CD4-positive, alpha-beta T cell (primary cell): ENCODE results near the gene CARS2. TPM values are rescaled to one million over a fixed set of nuclear protein-coding genes. Genes with fewer than 3 reads are reported as not detected.
A peak's percentile ranks its signal among the peaks of the same experiment; 100 is the strongest.

Source experiments
- ATAC-seq: fragments of 200-7000 bp; cut with Tn5 transposase; one replicate; pipeline ENCODE4 v1.10.0; 2022; ENCODE audit warnings: mild to moderate bottlenecking; ENCODE audit not compliant: poor library complexity
- CTCF ChIA-PET: fragments of 350-600 bp; sonication (Branson Sonifier 250); formaldehyde crosslinking; loops from one replicate; lab custom pipeline; 2021; ENCODE audit warnings: antibody characterized with exemption, inconsistent platforms; lab: Charles Lee
- POLR2A ChIA-PET: fragments of 350-600 bp; sonication (Branson Sonifier 250); formaldehyde crosslinking; loops from one replicate; lab custom pipeline; 2021; ENCODE audit warnings: antibody characterized with exemption, inconsistent platforms; lab: Charles Lee
- DNase-seq, 14 experiments: peaks; one replicate each; pipeline ENCODE4 v3.0.0-alpha.2; 2013 to 2020; ENCODE audit warnings: mixed read lengths in 2 of 14
- H3K27ac ChIP-seq, 2 donors: one replicate each; pipeline versions ENCODE4 v1.5.1 to v1.7.0; 2013; ENCODE audit warnings: low read length in 2 of 2, low read depth in 1 of 2, mild to moderate bottlenecking in 1 of 2
- H3K27me3 ChIP-seq, 2 experiments: 1 replicate in 1 of 2; 2 replicates in 1 of 2; pipeline versions ENCODE4 v1.6.1 to v1.7.0; 2013; ENCODE audit warnings: low read length in 2 of 2, control low read depth in 1 of 2, mild to moderate bottlenecking in 1 of 2, moderate library complexity in 1 of 2; ENCODE audit not compliant: insufficient read depth in 2 of 2, control insufficient read depth in 1 of 2
- H3K36me3 ChIP-seq: one replicate; pipeline ENCODE4 v1.6.1; 2013; ENCODE audit warnings: low read length, control low read depth; ENCODE audit not compliant: insufficient read depth
- H3K4me1 ChIP-seq: one replicate; pipeline ENCODE4 v1.6.1; 2013; ENCODE audit warnings: low read length, control low read depth; ENCODE audit not compliant: insufficient read depth
- H3K4me3 ChIP-seq: one replicate; pipeline ENCODE4 v1.5.1; 2013; ENCODE audit warnings: mild to moderate bottlenecking, low read length, moderate library complexity
- H3K9me3 ChIP-seq, 2 experiments: 1 replicate in 1 of 2; 2 replicates in 1 of 2; pipeline versions ENCODE4 v1.6.1 to v1.7.0; 2013; ENCODE audit warnings: low read length in 2 of 2, mild to moderate bottlenecking in 2 of 2, control low read depth in 1 of 2, moderate library complexity in 1 of 2; ENCODE audit not compliant: control insufficient read depth in 1 of 2, insufficient read depth in 1 of 2
- H3K27ac Mint-ChIP-seq: one replicate; pipeline ENCODE4 v1.8.0; 2020; ENCODE audit warnings: mixed read lengths
- H3K27me3 Mint-ChIP-seq: one replicate; pipeline ENCODE4 v1.8.0; 2021; ENCODE audit warnings: mixed read lengths
- H3K36me3 Mint-ChIP-seq: one replicate; pipeline ENCODE4 v1.8.0; 2021; ENCODE audit warnings: low read depth, mixed read lengths
- H3K4me1 Mint-ChIP-seq: one replicate; pipeline ENCODE4 v1.8.0; 2021; ENCODE audit warnings: low read depth, mixed read lengths
- H3K4me3 Mint-ChIP-seq: one replicate; pipeline ENCODE4 v1.8.0; 2020; ENCODE audit warnings: mild to moderate bottlenecking, mixed read lengths
- H3K9me3 Mint-ChIP-seq: one replicate; pipeline ENCODE4 v1.8.0; 2020; ENCODE audit warnings: mixed read lengths
- CTCF ChIP-seq: fragments of 200-600 bp; IDR thresholded peaks from one replicate; pipeline ENCODE4 v1.8.0; 2022; ENCODE audit warnings: antibody characterized with exemption, mild to moderate bottlenecking
- intact Hi-C, 2 experiments: fragments of 100-400 bp; cut with DNase I in 1 of 2; cut with micrococcal nuclease in 1 of 2; formaldehyde crosslinking; loops; one replicate each; pipeline versions ENCODE4 v1.15.1 to v1.9.0; 2023 to 2025; cut with DNase I, micrococcal nuclease
- polyA plus RNA-seq, 2 donors: library from polyadenylated mRNA; unstranded; fragments of 120-200 nt; gene quantifications; one replicate each; pipeline ENCODE4 v1.2.1, GENCODE V29; 2013
- total RNA-seq, 174 experiments: library from RNA in 2 of 174; stranded (reverse) in 2 of 174; gene quantifications; one replicate each; pipeline ENCODE4 v1.2.3 and lab custom pipeline; 2021 to 2026

CARS2 gene
- total RNA-seq, result 10 to 100 TPM; 50.2 to 56.5 TPM
- polyA plus RNA-seq (2013, experiment 1 of 2), result 62.8 TPM
- 63.4 TPM for polyA plus RNA-seq (2013, experiment 2 of 2)
- total RNA-seq (lab: John Stamatoyannopoulos, UW), result 37.8 to 119 (median 81.1) reads per million in 172 experiments

GRCh38 chr13:110705826-110706569 lies at the start of gene CARS2:
TSS of gene CARS2 (minus strand) at chr13:110706116. CDS start at chr13:110706093, 23 bp downstream.
- intact Hi-C loops, result loop anchor here (1.0 to 10.0 kb wide), 5 partner anchors 9 to 1881 kb away; partner anchors contain the start of gene TUBGCP3 (in 1 of the 2)

GRCh38 chr13:110748271-110748670 lies 42.4 kb upstream of the CARS2 start:
- H3K4me3 Mint-ChIP-seq, result no peak overlapping the region
- POLR2A ChIA-PET, result no interaction called here

More at GRCh38 chr13:110705826-110706569, at the start of gene CARS2:
- peaks cover 18% of the 10 kb centered on the region for H3K36me3 ChIP-seq
- Mint-ChIP-seq H3K9me3 (no peaks in the 10 kb centered on the region), H3K27ac (peak within 1 kb of the TSS; percentile 92), H3K4me1 (peaks cover 43% of the 10 kb centered on the region), H3K4me3 (peak within 1 kb of the TSS; percentile 94), H3K27me3 (no peaks in the 10 kb centered on the region), H3K36me3 (peaks cover 36% of the 10 kb centered on the region)
- no peaks in the 10 kb centered on the region for H3K27me3 ChIP-seq
- POLR2A ChIA-PET, result interaction anchor here (1.9 to 4.1 kb wide), 2 partner anchors 9 to 11 kb away, joined by 6 to 55 read pairs; partner anchors contain the start of gene ING1
- no peaks in the 10 kb centered on the region for H3K9me3 ChIP-seq
- peaks cover 41% of the 10 kb centered on the region for H3K4me1 ChIP-seq
- TF ChIP-seq CTCF, result no peak
- H3K4me3 ChIP-seq, result peak within 1 kb of the TSS; percentile 71
- CTCF ChIA-PET, result no interaction called here
- DNase-seq (peak; percentile 83 to 98 (median 91)), ATAC-seq (peak; percentile 91)
- peak within 1 kb of the TSS in 1 of 2 donors; percentile 35 for H3K27ac ChIP-seq

GRCh38 chr13:110746438-110746837 lies 40.5 kb upstream of the CARS2 start:
- Histone ChIP-seq H3K27me3 (no peaks in the 10 kb centered on the region), H3K4me3 (no peak overlapping the region), H3K36me3 (no peaks in the 10 kb centered on the region), H3K9me3 (peaks cover 11 to 13% of the 10 kb centered on the region in 2 experiments), H3K27ac (no peak overlapping the region), H3K4me1 (no peaks in the 10 kb centered on the region)
- ChIA-PET CTCF (no interaction called here), POLR2A (no interaction called here)
- Mint-ChIP-seq H3K36me3 (peaks cover 11% of the 10 kb centered on the region), H3K4me1 (no peaks in the 10 kb centered on the region), H3K27ac (no peak overlapping the region), H3K27me3 (no peaks in the 10 kb centered on the region), H3K9me3 (peaks cover 8% of the 10 kb centered on the region), H3K4me3 (no peak overlapping the region)
- intact Hi-C loops, result no loop called here
- ATAC-seq (no peak), DNase-seq (no peak)
- no peak for TF ChIP-seq CTCF

More at GRCh38 chr13:110748271-110748670, 42.4 kb upstream of the CARS2 start:
- H3K27me3 Mint-ChIP-seq, result no peaks in the 10 kb centered on the region
- DNase-seq (no peak), ATAC-seq (no peak)
- Histone ChIP-seq H3K4me3 (no peak overlapping the region), H3K36me3 (no peaks in the 10 kb centered on the region), H3K4me1 (no peaks in the 10 kb centered on the region), H3K9me3 (peaks cover 6 to 10% of the 10 kb centered on the region in 2 experiments), H3K27me3 (no peaks in the 10 kb centered on the region), H3K27ac (no peak overlapping the region)
- peaks cover 11% of the 10 kb centered on the region for H3K36me3 Mint-ChIP-seq
- CTCF ChIA-PET, result no interaction called here
- H3K27ac Mint-ChIP-seq, result no peak overlapping the region
- H3K4me1 Mint-ChIP-seq, result no peaks in the 10 kb centered on the region
- H3K9me3 Mint-ChIP-seq, result peaks cover 3% of the 10 kb centered on the region
- TF ChIP-seq CTCF, result no peak
- intact Hi-C loops, result no loop called here
